Right cardiac atrium (tissue), 5 donors: ENCODE data around the gene UBA3. TPM values are rescaled to one million over a fixed set of nuclear protein-coding genes. Genes with fewer than 3 reads are reported as not detected.

Experiments used
- ATAC-seq, 2 donors: fragments of 200-7000 bp; cut with Tn5 transposase; one replicate each; pipeline versions ENCODE4 v1.8.0 to v1.9.1; 2020; ENCODE audit warnings: moderate library complexity in 2 of 2, mild to moderate bottlenecking in 1 of 2
- DNase-seq, 3 donors: peaks; one replicate each; pipeline ENCODE4 v3.0.0-alpha.2; 2020
- H3K27ac ChIP-seq: one replicate; pipeline ENCODE4 v1.5.1; 2013; ENCODE audit warnings: mild to moderate bottlenecking, low read length, control low read depth, moderate library complexity
- H3K27me3 ChIP-seq: one replicate; pipeline ENCODE4 v1.6.1; 2013; ENCODE audit not compliant: control insufficient read depth, insufficient read depth
- H3K4me1 ChIP-seq: one replicate; pipeline ENCODE4 v1.6.1; 2013; ENCODE audit warnings: low read length; ENCODE audit not compliant: control insufficient read depth, insufficient read depth
- H3K4me3 ChIP-seq: one replicate; pipeline ENCODE4 v1.5.1; 2013; ENCODE audit warnings: low read length, control low read depth
- H3K9me3 ChIP-seq: one replicate; pipeline ENCODE4 v1.6.1; 2013; ENCODE audit warnings: low read length; ENCODE audit not compliant: control insufficient read depth
- WGBS: extraction: QIAGEN DNeasy Blood & Tissue Kit; methylation state at CpG from one replicate; pipeline ENCODE4 v1.1.7; 2013; 5-methylcytosine and 5-hydroxymethylcytosine counted together
- intact Hi-C, 4 donors: fragments of 100-400 bp; cut with DNase I; formaldehyde crosslinking; loops; one replicate each; pipeline versions ENCODE4 v1.11.0 to v1.14.0; 2022 to 2023
- microRNA-seq, 2 donors: library from miRNA; unstranded; fragments of <30 nt; microRNA quantifications; one replicate each; pipeline ENCODE4 v1.2.0, GENCODE V29; 2020 to 2021
- polyA plus RNA-seq: library from polyadenylated mRNA; stranded (reverse); fragments of 200-250 nt; gene quantifications from one replicate; pipeline ENCODE4 v1.2.3, GENCODE V29; 2013
- total RNA-seq, 4 donors: library from RNA; stranded (reverse); fragmentation: NEBNext Ultra II Directional; extraction: Animal tissue kit (Norgen Biotek cat#: 25700); gene quantifications; one replicate each; pipeline ENCODE4 v1.2.1, GENCODE V29; 2021
- donor health status: healthy with polysubstance abuse.
- donor health status: DM: no; HTN: yes; CAD: no.
- donor health status: DM: no; HTN: no; CAD: no.
- donor health status: DM: no; HTN: yes; CAD: no; lungs with severe emphysema.
- donor health status: DM: yes; HTN: yes; CAD: no.

UBA3 gene
- total and polyA plus RNA-seq, 5 donors = 51.4 to 67.5 (median 64.0) TPM

- 96% methylated on average over 8 of the region's 8 CpGs for WGBS
- intact Hi-C loops = no loop called here
- H3K4me3 ChIP-seq = no peak overlapping the region
- ATAC-seq = no peak
- H3K9me3 ChIP-seq = no peaks in the 10 kb centered on the region
- H3K27me3 ChIP-seq = no peaks in the 10 kb centered on the region
- H3K4me1 ChIP-seq = peaks cover 2% of the 10 kb centered on the region
- no peak overlapping the region for H3K27ac ChIP-seq
- no peak for DNase-seq
Observed at GRCh38 chr3:69011096-69011730, 69.0 kb downstream of the UBA3 start.

- Histone ChIP-seq H3K4me1 (peaks cover 3% of the 10 kb centered on the region), H3K27me3 (no peaks in the 10 kb centered on the region), H3K9me3 (no peaks in the 10 kb centered on the region), H3K4me3 (no peak overlapping the region), H3K27ac (no peak overlapping the region)
- whole genome bisulfite sequencing = 46% methylated on average over 3 of the region's 3 CpGs
- DNase-seq (no peak), ATAC-seq (peak in 1 of 2 donors; percentile 24)
- intact Hi-C loops = no loop called here
Observed at GRCh38 chr3:69009559-69010410, 70.4 kb downstream of the UBA3 start.

- Histone ChIP-seq H3K9me3 (no peaks in the 10 kb centered on the region), H3K4me1 (peaks cover 3% of the 10 kb centered on the region), H3K27ac (peak overlapping the region; percentile 15), H3K4me3 (no peak overlapping the region), H3K27me3 (no peaks in the 10 kb centered on the region)
- DNase-seq (no peak), ATAC-seq (no peak)
- intact Hi-C loops = no loop called here
- WGBS = 43% methylated on average over 2 of the region's 2 CpGs
Observed at GRCh38 chr3:69008980-69009379, 71.2 kb downstream of the UBA3 start.

- DNase-seq (no peak), ATAC-seq (no peak)
- intact Hi-C loops = no loop called here
- no peaks in the 10 kb centered on the region for H3K27me3 ChIP-seq
- 79% methylated on average over 5 of the region's 5 CpGs for WGBS
- H3K9me3 ChIP-seq = no peaks in the 10 kb centered on the region
- H3K4me3 ChIP-seq = no peak overlapping the region
- H3K4me1 ChIP-seq = peaks cover 3% of the 10 kb centered on the region
- H3K27ac ChIP-seq = no peak overlapping the region
Observed at GRCh38 chr3:69005791-69006482, 74.2 kb downstream of the UBA3 start.

GRCh38 chr3:69005071-69005790 lies 74.9 kb downstream of the UBA3 start:
- no peak for DNase-seq

More at GRCh38 chr3:69005071-69005790, 74.9 kb downstream of the UBA3 start:
- WGBS = 78% methylated on average over 6 of the region's 6 CpGs
- no peak for ATAC-seq
- intact Hi-C loops = no loop called here
- H3K27me3 ChIP-seq = no peaks in the 10 kb centered on the region
- H3K27ac ChIP-seq = no peak overlapping the region
- H3K4me3 ChIP-seq = no peak overlapping the region
- peaks cover 3% of the 10 kb centered on the region for H3K4me1 ChIP-seq
- no peaks in the 10 kb centered on the region for H3K9me3 ChIP-seq

Small RNAs within 50 kb of the gene (microRNA-seq; reads per million reads assigned to microRNA genes)
- 0 to 0.54 reads per million in 2 donors for gene MIR3136

Other genes with a start within 250 kb of the UBA3 start
- gene TAFA4, start 147.8 kb downstream of the UBA3 start, total RNA-seq = not detected
- not detected for gene TAFA4, start 147.8 kb downstream of the UBA3 start, polyA plus RNA-seq
- gene EOGT, start 66.7 kb downstream of the UBA3 start, total RNA-seq = 100 to 1,000 TPM in 1 of 4 donors, 10 to 100 TPM in 3; 47.5 to 112 (median 56.6) TPM
- gene EOGT, start 66.7 kb downstream of the UBA3 start, polyA plus RNA-seq = 26.1 TPM
- gene TMF1, start 28.0 kb downstream of the UBA3 start, total RNA-seq = 10 to 100 TPM; 21.1 to 28.5 (median 22.5) TPM
- 6.7 TPM for gene TMF1, start 28.0 kb downstream of the UBA3 start, polyA plus RNA-seq
- gene ARL6IP5, start 4.6 kb upstream of the UBA3 start, total RNA-seq = 100 to 1,000 TPM; 162 to 233 (median 227) TPM
- 261 TPM for gene ARL6IP5, start 4.6 kb upstream of the UBA3 start, polyA plus RNA-seq
- 100 to 1,000 TPM in 1 of 4 donors, 10 to 100 TPM in 3; 44.1 to 127 (median 62.9) TPM for gene LMOD3, start 42.2 kb upstream of the UBA3 start, total RNA-seq
- gene LMOD3, start 42.2 kb upstream of the UBA3 start, polyA plus RNA-seq = 64.0 TPM